HuH-7.5 (cell line): ENCODE data around the gene DCUN1D5.

ENCODE experiments used
- DNase-seq: peaks from one replicate; pipeline ENCODE4 v3.0.0; 2011; ENCODE audit warnings: low spot score

DCUN1D5 gene

DNA sequence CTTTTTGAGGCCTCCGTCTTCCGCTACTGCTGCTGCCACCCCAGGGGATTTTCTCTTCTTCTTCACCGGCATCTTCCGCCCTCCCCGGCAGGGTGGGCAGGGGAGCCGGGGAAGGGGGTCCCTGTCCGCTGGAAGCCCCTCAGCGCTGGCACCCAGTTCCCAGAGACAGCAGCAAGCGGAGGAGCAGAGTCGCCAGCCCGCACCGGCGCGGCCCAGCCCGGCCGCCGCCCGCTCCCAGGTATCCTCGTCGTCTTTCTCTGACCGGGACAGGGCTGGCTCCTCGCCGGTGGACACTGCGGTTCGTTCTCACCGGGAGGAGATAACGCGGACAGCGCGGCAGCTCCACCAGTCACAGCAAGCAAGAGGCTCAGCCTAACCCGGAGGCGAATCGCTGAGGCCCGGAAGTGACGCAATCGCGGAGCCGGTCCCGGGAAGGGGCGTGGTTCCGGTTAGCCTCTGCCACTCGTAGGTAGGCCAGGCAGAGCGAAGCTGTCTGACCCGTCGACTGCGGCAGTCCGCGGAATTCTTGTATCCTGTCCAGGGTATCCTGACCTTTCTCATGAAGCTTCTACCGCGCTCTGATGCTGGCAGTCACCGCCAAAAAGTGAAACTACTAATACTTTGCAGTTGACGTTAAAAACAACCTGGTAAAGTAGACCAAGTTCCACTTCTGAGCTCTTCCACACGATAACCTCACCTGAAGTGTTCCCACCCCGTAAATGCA, at the start of gene DCUN1D5:
Gene DCUN1D5, minus strand, starts transcription at position 360 of the 724 bp plus-strand sequence. Its CDS starts 288 bp downstream, at position 72.
- DNase-seq = peak; percentile 70

DNA sequence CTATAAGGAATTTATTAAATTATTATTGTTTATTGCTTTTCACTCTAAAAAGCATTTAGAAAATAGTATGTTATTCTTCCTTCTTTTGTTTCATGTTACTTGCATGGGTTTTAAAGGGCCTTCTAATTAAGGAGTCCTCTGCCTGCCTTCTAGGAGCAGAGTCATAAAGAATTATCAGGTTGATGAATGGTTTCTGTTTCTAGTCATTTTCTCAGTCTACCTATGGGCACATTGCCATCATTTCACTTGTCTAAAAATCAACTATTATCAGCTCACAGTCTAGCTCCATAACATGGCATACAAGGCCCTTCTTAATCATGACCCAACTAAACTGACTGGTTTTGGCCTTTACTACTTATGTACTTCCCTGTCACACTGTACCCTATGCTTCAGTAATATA, 33.5 kb upstream of the DCUN1D5 start:
- no peak for DNase-seq

DNA sequence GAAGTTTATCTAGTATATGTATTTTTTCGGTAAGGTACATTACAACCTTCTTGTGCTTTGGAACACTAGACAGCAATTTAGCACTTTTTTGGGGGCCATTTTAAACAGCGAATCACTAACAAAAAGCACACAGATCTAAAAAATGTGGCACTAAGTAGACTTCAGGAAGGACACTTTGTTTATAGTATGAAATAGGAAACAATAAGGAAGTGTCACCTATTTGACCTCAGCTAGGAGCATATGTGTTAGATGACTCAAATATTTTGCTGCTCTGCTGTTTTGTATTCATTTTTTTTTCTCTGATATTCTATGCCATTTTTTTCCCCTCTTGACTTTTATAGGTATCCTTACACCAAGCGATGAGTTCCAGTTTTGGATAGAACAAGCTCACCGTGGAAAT, 22.9 kb upstream of the DCUN1D5 start:
- no peak for DNase-seq

DNA sequence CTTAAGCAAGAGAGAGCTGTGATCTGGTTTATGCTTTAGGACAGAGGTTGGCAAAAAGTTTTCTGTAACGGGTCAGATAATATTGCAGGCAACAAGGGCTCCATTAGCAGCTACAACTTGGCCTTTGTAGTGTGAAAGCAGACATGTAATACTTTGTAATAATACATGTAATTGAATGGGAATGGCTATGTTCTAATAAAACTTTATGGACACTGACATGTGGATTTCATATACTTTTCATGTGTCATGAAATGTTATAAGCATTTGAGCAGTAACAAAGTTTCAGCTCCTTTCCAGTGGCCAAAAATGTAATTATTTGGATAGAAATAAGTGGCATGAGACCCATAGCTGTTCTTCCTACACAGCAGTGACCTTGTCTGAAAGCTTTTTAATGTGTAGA, 20.4 kb upstream of the DCUN1D5 start:
- DNase-seq = no peak

DNA sequence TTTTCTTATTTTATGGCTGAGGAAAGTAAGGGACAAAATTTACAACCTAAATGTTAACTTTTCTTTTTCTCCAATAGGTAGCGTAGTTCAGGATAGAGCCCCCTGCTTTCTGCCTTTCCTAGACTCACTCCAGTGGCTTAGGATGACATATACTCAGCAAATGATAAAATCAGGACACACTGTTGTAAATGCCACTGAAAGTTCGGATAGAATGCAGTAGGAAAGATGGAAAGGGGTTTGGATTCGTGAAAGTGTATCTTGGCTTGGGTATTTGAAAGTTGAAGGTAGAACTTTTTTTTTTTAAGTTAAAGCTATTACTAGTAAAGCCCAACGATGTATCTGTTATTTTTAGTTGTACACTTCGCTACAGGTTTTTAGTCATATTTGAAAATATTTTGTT, 19.4 kb upstream of the DCUN1D5 start:
- no peak for DNase-seq

DNA sequence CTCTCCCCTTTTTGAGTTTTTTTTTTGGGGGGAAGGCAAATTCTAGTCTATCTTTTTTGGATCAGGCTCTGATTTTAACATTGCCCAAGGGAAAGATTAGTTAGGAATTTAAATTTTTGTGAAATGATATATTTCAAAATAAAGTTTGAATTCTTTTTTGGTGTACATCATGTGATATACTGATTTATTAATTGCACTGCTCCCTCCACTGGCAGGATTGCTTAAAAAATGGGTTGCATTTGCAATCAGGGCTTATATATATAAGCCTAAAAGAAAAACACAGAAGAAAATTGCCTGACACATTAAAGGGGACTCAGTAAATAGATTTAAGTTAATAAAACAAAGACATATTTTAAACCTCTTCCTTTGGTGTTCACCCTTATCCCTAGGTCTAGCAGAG, 18.4 kb upstream of the DCUN1D5 start:
- no peak for DNase-seq

DNA sequence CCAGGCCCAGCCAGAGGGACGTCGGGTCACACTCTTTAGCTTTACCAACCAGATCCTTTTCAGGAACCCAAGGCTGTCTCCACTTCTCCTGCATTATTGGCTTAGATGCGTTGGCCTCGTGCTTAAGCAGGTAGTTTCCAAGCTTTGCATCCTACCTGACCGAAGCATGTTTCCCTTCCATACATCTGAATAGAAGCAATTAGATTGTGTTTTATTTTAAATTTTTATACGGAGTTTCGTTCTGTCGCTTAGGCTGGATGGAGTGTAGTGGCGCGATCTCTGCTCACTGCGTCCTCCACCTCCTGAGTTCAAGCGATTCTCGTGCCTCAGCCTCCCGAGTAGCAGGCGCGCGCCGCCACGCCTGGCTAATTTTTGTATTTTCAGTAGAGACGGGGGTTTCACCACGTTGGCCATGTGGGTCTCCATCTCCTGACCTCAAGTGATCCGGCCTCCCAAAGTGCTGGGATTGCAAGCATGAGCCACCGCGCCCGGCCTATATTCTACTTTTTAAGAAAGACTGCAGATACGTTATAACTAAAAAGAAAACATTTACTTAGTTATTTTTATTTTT, 17.9 kb upstream of the DCUN1D5 start:
- no peak for DNase-seq

DNA sequence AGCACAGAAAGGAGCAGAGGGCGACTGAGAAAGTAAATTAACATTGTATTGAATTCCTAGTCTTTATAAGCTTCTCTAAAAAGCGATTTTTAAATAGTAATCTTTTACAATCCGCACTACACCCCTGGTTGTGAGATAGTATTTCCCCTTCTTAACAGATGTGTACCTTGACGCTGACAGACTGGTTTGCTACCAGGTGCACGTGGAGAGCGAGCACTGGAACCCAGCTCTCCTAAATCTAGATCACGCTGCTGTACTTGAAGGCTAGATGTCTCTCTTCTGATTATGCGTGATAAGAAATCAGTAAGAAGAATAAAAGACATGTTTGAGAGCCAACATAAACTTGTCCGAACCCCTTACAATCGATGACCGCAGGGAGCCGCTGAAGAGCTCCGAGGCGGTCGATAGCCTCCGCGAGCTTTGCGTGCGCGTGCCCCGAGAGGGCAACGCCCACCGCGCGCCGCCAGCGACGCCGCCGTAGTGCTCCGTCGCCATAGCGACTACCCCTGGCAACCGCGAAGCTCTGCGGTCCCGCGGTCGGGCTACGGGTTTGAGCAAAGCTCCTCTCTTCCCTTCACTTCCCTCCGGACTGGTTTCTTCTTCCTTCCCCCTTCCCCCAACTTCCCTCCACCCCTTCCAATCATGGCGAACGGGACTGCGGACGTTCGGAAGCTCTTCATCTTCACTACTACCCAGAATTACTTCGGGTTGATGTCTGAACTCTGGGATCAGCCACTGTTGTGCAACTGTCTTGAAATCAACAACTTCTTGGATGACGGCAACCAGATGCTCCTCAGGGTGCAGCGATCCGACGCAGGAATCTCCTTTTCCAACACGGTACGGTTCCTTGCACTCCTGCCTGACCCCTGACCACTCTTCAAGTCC, 17.2 kb upstream of the DCUN1D5 start, which contains the start of gene DYNC2H1:
Gene DYNC2H1, plus strand, starts transcription at position 494 of the 885 bp plus-strand sequence. Its CDS starts 149 bp downstream, at position 643.
- peak; percentile 55 for DNase-seq

DNA sequence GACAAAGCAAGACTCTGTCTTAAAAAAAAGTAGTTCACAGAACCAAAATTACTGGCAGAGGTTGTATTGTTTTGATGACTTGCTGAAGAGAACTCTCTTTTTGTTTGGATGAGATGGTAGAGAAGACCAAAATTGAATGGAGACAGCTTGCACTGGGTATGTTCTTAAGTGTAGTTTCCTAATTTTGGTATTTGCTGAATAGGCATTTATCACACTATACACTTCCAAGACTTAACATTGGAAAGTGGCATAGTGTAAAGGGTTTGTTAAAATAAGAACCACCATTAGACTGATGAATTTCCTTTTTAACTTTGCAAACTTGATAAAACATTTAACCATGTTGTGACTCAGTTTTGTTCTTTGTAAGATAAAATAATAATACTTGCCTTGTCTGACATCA, 5.3 kb upstream of the DCUN1D5 start:
- DNase-seq = no peak

DNA sequence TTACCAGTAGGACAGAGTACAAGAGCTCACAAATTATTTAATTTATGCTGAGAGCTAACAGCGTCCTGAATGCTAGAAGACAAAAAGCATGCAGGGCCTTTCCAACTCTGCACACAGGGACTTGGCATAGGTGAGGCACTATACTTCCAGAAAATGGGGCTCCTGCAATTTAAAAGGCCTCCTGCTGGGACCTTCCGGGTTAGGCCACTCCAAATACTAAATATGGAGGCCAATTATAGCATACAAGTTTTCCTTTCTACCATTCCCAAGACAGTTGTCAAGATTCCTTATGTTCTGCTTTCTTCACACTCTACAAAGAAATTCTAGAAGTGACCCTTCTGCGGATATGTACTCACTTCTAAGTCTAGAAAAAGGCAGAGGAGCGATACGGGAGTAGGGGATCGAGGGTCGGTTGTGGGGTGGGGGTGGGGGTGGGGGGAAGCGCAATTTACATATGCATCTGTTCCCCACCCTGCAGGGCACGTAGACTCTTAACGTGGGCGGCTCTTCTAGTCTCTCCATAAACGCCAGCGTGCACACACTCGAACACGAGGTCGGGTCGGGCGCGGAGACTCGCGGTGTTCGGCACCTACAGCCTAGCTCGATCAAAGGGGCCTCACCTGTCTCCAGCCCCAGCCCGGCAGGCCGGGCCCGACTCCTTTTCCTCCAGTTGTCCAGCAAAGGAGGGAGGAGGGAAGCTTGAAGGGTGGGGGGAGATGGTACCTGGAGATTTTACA, 728 bp downstream of the DCUN1D5 start:
- no peak for DNase-seq

DNA sequence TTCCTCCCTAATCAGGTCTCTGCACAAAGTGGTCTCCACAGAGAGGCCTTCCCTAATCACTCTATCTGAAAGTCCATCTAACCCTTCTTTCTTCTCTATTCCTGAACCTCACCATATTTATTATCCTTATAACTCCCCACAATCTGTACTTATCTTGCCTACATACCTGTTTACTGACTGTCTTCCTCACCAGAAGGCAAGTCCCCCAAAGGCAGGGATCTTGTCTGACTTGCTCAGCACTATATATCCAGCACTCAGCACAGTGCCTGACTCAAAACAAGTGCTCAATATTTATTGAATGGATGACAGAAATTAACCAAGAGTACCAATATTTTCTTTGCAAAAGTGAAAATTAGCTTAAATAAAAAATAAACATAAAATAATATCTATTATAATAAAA, 5.5 kb downstream of the DCUN1D5 start:
- DNase-seq = no peak

DNA sequence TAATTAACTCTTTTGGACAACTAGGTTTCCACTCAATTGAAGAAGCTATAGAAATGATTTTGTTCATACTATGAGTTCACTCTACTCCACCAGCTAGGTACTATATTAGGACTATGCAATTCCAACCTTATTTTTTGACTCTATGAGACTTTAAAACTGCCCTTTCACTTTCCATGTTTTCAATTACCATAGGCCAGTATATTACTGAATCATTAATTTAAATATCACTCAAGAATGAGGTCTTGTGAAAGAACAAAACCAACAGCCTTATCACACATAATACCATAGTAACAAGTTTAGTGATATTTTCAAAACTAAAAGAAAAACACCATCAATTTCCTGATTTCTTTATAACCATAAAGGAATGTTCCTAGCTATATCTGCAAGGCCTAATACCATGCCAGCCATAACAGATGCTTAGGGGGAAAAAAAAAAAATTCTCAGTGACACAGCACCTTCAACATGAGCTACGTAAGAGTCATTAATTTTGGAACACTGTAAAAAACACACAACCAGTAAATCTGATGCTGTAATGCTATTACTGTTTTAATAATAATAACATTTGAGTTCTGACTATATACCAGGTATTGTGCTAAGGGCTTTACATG, 6.1 kb downstream of the DCUN1D5 start:
- no peak for DNase-seq

DNA sequence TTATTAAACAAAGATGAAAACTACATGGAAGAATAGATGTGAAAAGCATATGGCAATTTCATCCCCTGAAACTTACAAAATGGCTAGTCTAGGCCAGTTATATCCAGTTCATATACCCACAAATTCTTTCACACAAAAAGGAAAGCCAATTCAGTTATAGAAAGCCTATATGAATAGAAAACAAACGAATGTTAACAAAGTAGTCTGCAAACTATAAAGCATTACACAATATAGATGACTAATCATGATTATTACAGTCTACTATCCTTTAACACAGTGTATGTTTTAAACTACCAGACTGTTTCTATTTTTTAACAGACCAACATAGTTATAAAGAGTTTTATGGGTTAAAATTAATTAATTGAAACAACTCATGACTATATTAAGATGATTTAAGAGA, 12.1 kb downstream of the DCUN1D5 start:
- no peak for DNase-seq

DNA sequence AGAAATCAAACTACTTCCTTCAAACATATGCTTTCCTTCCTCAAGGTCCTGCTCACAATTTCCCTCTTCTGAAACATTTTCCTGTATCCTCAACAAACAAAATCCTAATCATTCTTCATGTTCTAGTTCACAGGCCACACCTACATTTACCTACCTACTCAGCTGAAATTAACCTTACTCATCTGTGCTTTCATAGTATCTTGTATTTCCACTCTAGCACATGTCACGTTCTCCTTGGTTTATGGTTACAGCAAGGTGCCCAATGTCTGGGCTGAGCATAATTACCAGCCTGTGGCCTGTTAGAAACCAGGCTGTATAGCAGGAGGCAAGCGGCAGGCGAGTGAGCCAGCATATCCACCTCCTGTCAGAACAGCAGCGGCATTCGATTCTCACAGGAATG, 13.2 kb downstream of the DCUN1D5 start:
- no peak for DNase-seq

DNA sequence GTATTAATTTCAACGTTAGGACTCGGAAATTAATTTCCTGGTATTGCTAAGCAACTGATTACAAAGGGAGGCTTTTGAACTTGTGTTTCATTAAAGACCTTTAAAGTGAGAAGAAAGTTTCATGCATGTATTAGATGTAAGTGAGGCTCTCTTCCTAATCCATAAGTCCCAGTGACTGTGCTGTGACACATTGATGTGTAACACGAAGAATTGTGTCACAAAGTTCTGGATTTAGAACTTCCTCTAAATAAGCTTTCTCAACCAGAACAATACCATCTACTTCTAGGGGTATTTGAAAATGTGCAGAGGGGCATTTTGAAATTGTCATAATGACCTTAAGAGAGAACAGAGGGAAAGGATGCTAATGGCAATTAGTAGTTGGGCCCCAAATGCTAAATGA, 14.4 kb downstream of the DCUN1D5 start:
- no peak for DNase-seq

DNA sequence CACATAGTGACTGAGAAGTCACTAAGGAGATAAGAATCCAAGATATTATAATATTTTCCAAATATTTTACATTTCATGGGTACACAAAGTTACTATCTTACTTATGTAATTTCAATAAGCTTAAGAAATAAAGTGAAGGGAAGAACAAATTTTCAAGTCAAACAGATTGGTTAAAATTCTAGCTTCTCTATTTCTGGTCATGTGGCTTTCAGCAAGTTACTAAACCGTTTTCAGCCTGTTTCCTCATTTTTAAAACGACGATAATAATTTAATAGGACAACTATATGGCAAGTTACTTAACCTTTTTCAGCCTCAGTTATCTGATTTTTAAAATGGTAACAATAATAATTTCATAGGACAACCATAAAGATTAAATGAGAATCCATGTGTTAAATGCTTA, 15.6 kb downstream of the DCUN1D5 start:
- no peak for DNase-seq

DNA sequence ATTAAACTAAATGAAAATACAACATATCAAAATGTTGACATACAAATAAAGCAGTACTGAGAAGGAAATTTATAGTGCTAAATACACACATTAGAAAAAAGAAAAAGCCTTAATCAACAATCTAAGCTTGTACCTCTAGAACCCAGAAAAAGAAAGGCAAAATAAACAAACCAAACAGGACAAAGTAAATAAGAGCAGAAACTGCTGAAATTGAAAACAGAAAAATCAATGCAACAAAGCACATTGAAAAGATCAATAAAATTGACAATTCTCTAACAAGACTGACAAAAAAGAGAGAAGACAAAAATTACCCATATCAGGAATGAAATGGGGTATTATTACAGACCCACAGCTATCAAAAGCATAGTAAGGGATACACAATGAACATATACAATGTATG, 21.0 kb downstream of the DCUN1D5 start:
- DNase-seq = no peak

DNA sequence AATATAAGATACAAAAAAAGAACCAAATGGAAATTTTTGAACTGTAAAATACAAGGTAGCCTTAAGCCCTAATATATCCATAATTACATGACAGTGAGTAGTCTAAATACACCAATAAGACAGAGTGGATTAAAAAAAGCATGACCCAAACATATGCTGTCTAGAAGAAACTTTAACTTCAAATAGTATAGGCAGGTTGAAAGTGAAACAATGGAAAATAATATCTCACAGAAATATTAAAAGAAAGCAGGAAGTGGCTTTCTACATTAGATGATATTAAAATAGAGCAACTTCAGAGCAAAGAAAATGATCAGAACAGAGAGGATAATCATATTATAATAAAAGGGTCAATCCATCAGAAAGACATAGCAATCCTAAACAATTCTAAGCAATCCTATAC, 21.8 kb downstream of the DCUN1D5 start:
- DNase-seq = no peak

DNA sequence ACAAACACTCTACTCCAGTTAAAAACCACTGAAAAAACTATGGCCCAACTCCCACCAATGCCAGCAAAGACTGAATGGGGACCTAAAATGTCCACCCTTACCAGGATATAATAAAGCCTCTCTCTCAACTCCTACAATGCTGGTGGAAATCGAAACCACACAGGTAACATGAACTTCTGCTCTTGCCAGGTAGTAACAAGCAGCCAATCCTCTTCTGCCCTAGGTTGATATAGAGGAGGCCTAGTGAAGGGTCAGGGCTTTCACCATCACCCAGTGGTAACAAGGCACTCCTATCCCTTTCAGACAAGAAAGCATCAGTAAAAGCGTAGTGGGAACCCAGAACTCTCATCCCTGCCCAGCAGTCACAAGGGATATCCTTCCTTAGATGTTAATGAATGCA, 22.6 kb downstream of the DCUN1D5 start:
- no peak for DNase-seq

DNA sequence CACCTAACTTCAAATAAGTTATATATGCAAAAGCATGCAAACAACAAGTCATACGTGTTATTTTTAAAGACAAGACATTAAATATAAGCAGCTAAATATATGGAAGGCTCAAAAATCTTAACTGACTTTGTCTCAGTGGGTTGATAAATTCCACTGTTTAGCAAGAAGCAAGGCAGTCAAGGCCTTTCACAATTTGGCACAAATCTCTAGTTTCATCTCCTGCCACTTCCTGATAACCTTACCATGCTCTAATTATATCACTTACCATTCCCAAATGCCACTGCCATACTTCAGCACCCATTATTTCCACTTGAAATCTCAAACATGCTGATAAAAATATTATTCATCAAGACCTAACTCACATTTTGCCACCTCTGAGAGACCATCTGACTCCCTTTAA, 24.8 kb downstream of the DCUN1D5 start:
- DNase-seq = no peak

DNA sequence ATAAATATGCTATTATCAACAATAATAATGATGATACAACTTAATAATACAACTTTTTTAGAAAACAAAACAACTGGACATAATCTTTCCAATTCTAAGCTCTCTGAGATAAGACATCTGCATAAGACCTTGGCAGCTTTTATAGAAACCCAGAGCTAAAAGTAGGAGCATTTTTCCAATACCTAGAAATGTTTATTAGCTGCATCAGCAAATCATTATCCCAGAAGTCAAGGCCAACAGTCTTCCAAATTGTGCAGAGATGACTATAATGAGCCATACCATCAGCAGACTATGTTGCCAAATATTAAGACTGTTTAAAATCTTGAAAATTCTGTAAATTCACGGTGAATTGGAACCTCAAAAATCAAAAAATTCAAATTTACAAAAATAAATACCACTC, 30.3 kb downstream of the DCUN1D5 start:
- DNase-seq = no peak
